H1 (cell line): ENCODE measurements around the gene FBXO21. TPM values are rescaled to one million over a fixed set of nuclear protein-coding genes. Genes with fewer than 3 reads are reported as not detected.

Experiments
- ATF3 ChIP-seq: IDR thresholded peaks from 2 replicates; pipeline ENCODE4 v1.6.1; 2011; ENCODE audit warnings: low read depth, mild to moderate bottlenecking, low read length; ENCODE audit not compliant: insufficient read depth
- CBX8 ChIP-seq: fragments of 300-800, 300-1000 bp; sonication (generic); IDR thresholded peaks from 2 replicates; pipeline ENCODE4 v1.7.1; 2016; ENCODE audit warnings: low read depth, low read length, borderline replicate concordance
- CHD7 ChIP-seq: fragments of 300-600 bp; sonication (generic); IDR thresholded peaks from 2 replicates; pipeline ENCODE4 v1.7.1; 2012; ENCODE audit warnings: low read length, moderate library complexity, mild to moderate bottlenecking, inconsistent platforms; ENCODE audit not compliant: insufficient replicate concordance
- E2F6 ChIP-seq: IDR thresholded peaks from 2 replicates; pipeline ENCODE4 v1.6.1; 2012; ENCODE audit warnings: inconsistent platforms
- HDAC2 ChIP-seq, 2 experiments: fragments of 300-600 bp in 1 of 2; sonication (generic) in 1 of 2; IDR thresholded peaks; 2 replicates each; pipeline ENCODE4 v1.6.1; 2011 to 2012; ENCODE audit warnings: low read depth in 2 of 2, low read length in 2 of 2, mild to moderate bottlenecking in 2 of 2, moderate library complexity in 2 of 2, borderline replicate concordance in 1 of 2, inconsistent platforms in 1 of 2
- PHF8 ChIP-seq: fragments of 200-600 bp; sonication (generic); conservative IDR thresholded peaks from 2 replicates; pipeline ENCODE4 v1.7.1; 2012; ENCODE audit warnings: low read depth, mild to moderate bottlenecking, inconsistent platforms, low read length, moderate library complexity
- RBBP5 ChIP-seq: IDR thresholded peaks from 2 replicates; pipeline ENCODE4 v1.7.1; 2012; ENCODE audit warnings: low read depth, mild to moderate bottlenecking, inconsistent platforms, low read length, moderate library complexity, borderline replicate concordance
- SP2 ChIP-seq: IDR thresholded peaks from 2 replicates; pipeline ENCODE4 v1.6.1; 2012; ENCODE audit warnings: mild to moderate bottlenecking, low read length, inconsistent platforms
- SP4 ChIP-seq: IDR thresholded peaks from 2 replicates; pipeline ENCODE4 v1.6.1; 2012; ENCODE audit warnings: low read length, inconsistent platforms
- polyA plus RNA-seq, 7 experiments: library from polyadenylated mRNA; depleted of rRNA in 3 of 7; stranded (reverse) in 5 of 7; unstranded in 2 of 7; fragments of >200 nt in 5 of 7; fragments of 200-250 nt in 2 of 7; gene quantifications; 1 replicate in 5 of 7; 2 replicates in 1 of 7; 4 replicates in 1 of 7; pipeline versions ENCODE4 v1.2.1 to v1.2.3, GENCODE V29; 2011 to 2013; ENCODE audit warnings: missing spikeins in 2 of 7, mixed read lengths in 2 of 7
- total RNA-seq: library from RNA; stranded (reverse); fragmentation: NEBNext Ultra II Directional; extraction: Animal tissue kit (Norgen Biotek cat#: 25700); gene quantifications from 2 replicates; pipeline ENCODE4 v1.2.1, GENCODE V29; 2021

FBXO21 gene
- total and polyA plus RNA-seq, 2 of the 8 experiments (the other 6 are each of a cell fraction or from before 2014, with no cell fraction given), result 57.0 to 80.6 TPM

- TF ChIP-seq E2F6 (no peak), RBBP5 (no peak), SP4 (no peak), PHF8 (no peak), HDAC2 (IDR thresholded peaks at IDR 0.05; ENCODE audit: borderline replicate concordance in 1 of 2, low read depth in 2 of 2, low read length in 2 of 2) (no peak), SP2 (no peak), CBX8 (no peak), ATF3 (no peak), CHD7 (no peak)
Observed at GRCh38 chr12:117162167-117162539, 28.1 kb downstream of the FBXO21 start (continued).
